IMR-90 (cell line): Measurements from ENCODE around the gene C3orf18. TPM values are rescaled to one million over a fixed set of nuclear protein-coding genes. Genes with fewer than 3 reads are reported as not detected.

Experiments used
- ATAC-seq: fragments of 200-7000 bp; cut with Tn5 transposase; 2 replicates; pipeline ENCODE4 v1.9.1; 2020; ENCODE audit warnings: low read depth, mild to moderate bottlenecking, moderate library complexity
- BruUV-seq: library from RNA; stranded (reverse); fragments of 400-500 nt; replicated peaks from 2 replicates; lab custom pipeline; 2021; lab: Mats Ljungman, UMichigan
- CTCF ChIA-PET: fragments of 300-600 bp; formaldehyde crosslinking; extraction: SDS; loops from one replicate; lab custom pipeline; 2021; ENCODE audit warnings: antibody characterized with exemption; lab: Yijun Ruan, JAX
- POLR2A ChIA-PET: fragments of 300-600 bp; sonication (Branson Sonifier 250); formaldehyde crosslinking; loops from one replicate; lab custom pipeline; 2022; ENCODE audit warnings: antibody characterized with exemption; ENCODE audit not compliant: unreplicated experiment; lab: Charles Lee
- DNase-seq: peaks from one replicate; pipeline ENCODE4 v3.0.0; 2013
- H2AFZ ChIP-seq: replicated peaks from 2 replicates; pipeline ENCODE3; 2013; ENCODE audit warnings: low read length, mild to moderate bottlenecking; ENCODE audit not compliant: poor library complexity
- H2AK5ac ChIP-seq: 2 replicates; pipeline ENCODE4 v1.6.1; 2013; ENCODE audit warnings: low read depth, low read length, inconsistent platforms
- H2AK9ac ChIP-seq: replicated peaks from 2 replicates; pipeline ENCODE3; 2013; ENCODE audit warnings: mild to moderate bottlenecking, low read depth, low read length, moderate library complexity; ENCODE audit not compliant: poor library complexity
- H2BK120ac ChIP-seq: 2 replicates; pipeline ENCODE4 v1.6.1; 2013; ENCODE audit warnings: low read depth, low read length, inconsistent platforms
- H2BK15ac ChIP-seq: 3 replicates; pipeline ENCODE4 v1.6.1; 2013; ENCODE audit warnings: low read depth, low read length, inconsistent platforms
- H2BK20ac ChIP-seq: 2 replicates; pipeline ENCODE4 v1.6.1; 2013; ENCODE audit warnings: low read depth, mild to moderate bottlenecking, inconsistent platforms, low read length, moderate library complexity
- H2BK5ac ChIP-seq: 2 replicates; pipeline ENCODE4 v1.6.1; 2013; ENCODE audit warnings: mild to moderate bottlenecking, low read depth, low read length, inconsistent platforms; ENCODE audit not compliant: poor library complexity, severe bottlenecking
- H3K14ac ChIP-seq: replicated peaks from 2 replicates; pipeline ENCODE4 v1.6.1; 2013; ENCODE audit warnings: low read depth, low read length, inconsistent platforms
- H3K18ac ChIP-seq: 2 replicates; pipeline ENCODE4 v1.6.1; 2013; ENCODE audit warnings: low read depth, low read length, control low read depth
- H3K23ac ChIP-seq: 2 replicates; pipeline ENCODE4 v1.6.1; 2013; ENCODE audit warnings: low read depth, low read length, inconsistent platforms
- H3K27ac ChIP-seq: 2 replicates; pipeline ENCODE4 v1.5.1; 2013; ENCODE audit warnings: mild to moderate bottlenecking, control low read depth, low read length; ENCODE audit not compliant: insufficient read depth
- H3K27me3 ChIP-seq: 2 replicates; pipeline ENCODE4 v1.6.1; 2013; ENCODE audit warnings: low read length; ENCODE audit not compliant: control insufficient read depth, insufficient read depth
- H3K36me3 ChIP-seq: 2 replicates; pipeline ENCODE4 v1.6.1; 2013; ENCODE audit warnings: low read length, mixed read lengths; ENCODE audit not compliant: control insufficient read depth, insufficient read depth
- H3K4ac ChIP-seq: 2 replicates; pipeline ENCODE4 v1.6.1; 2013; ENCODE audit warnings: low read depth, low read length, inconsistent platforms
- H3K4me1 ChIP-seq: 2 replicates; pipeline ENCODE4 v1.6.1; 2013; ENCODE audit warnings: low read length, mixed read lengths; ENCODE audit not compliant: control insufficient read depth, insufficient read depth
- H3K4me2 ChIP-seq: 2 replicates; pipeline ENCODE4 v1.6.1; 2013; ENCODE audit warnings: low read depth, mild to moderate bottlenecking, control low read depth, low read length, moderate library complexity
- H3K4me3 ChIP-seq: 2 replicates; pipeline ENCODE4 v1.5.1; 2013; ENCODE audit warnings: low read depth, mild to moderate bottlenecking, control low read depth, low read length, moderate library complexity; ENCODE audit not compliant: insufficient read depth
- H3K56ac ChIP-seq: 2 replicates; pipeline ENCODE4 v1.6.1; 2013; ENCODE audit warnings: low read length, inconsistent platforms; ENCODE audit not compliant: insufficient read depth; ENCODE audit errors: extremely low read depth
- H3K79me1 ChIP-seq, 2 experiments: 2 replicates each; pipeline ENCODE4 v1.6.1; 2013; ENCODE audit warnings: low read length in 2 of 2, inconsistent platforms in 1 of 2, low read depth in 1 of 2
- H3K9ac ChIP-seq: 2 replicates; pipeline ENCODE4 v1.6.1; 2013; ENCODE audit warnings: low read depth, low read length, control low read depth
- H3K9me1 ChIP-seq: 2 replicates; pipeline ENCODE4 v1.6.1; 2013; ENCODE audit warnings: low read length, inconsistent platforms; ENCODE audit not compliant: insufficient read depth
- H3K9me3 ChIP-seq: 2 replicates; pipeline ENCODE4 v1.6.1; 2013; ENCODE audit warnings: low read length; ENCODE audit not compliant: control insufficient read depth, insufficient read depth
- H4K20me1 ChIP-seq: 2 replicates; pipeline ENCODE4 v1.6.1; 2013; ENCODE audit warnings: low read length, inconsistent platforms; ENCODE audit not compliant: insufficient read depth
- H4K5ac ChIP-seq: 2 replicates; pipeline ENCODE4 v1.6.1; 2013; ENCODE audit warnings: mild to moderate bottlenecking, low read depth, low read length, control low read depth
- H4K8ac ChIP-seq, 2 experiments: 2 replicates each; pipeline ENCODE4 v1.6.1; 2013; ENCODE audit warnings: low read depth in 2 of 2, low read length in 2 of 2, control low read depth in 1 of 2, inconsistent platforms in 1 of 2
- H4K91ac ChIP-seq: 2 replicates; pipeline ENCODE4 v1.6.1; 2013; ENCODE audit warnings: low read depth, low read length, inconsistent platforms; ENCODE audit not compliant: insufficient read depth
- BHLHE40 ChIP-seq: fragments of 150-350 bp; IDR thresholded peaks from 2 replicates; pipeline ENCODE4 v1.6.1; 2016; ENCODE audit warnings: mild to moderate bottlenecking, low read depth, low read length
- CEBPB ChIP-seq: IDR thresholded peaks from 2 replicates; pipeline ENCODE4 v1.6.1; 2012; ENCODE audit warnings: low read depth, low read length, improper control_type of control experiment
- CHD1 ChIP-seq: IDR thresholded peaks from 2 replicates; pipeline ENCODE4 v1.6.1; 2012; ENCODE audit warnings: low read depth, low read length, improper control_type of control experiment
- CTCF ChIP-seq: conservative IDR thresholded peaks from 2 replicates; pipeline ENCODE4 v1.5.1; 2012; ENCODE audit warnings: mild to moderate bottlenecking, low read depth, low read length, improper control_type of control experiment
- ELK1 ChIP-seq: fragments of 150-350 bp; IDR thresholded peaks from 2 replicates; pipeline ENCODE4 v1.6.1; 2016; ENCODE audit warnings: low read depth, mild to moderate bottlenecking, low read length, moderate library complexity, borderline replicate concordance
- FOS ChIP-seq: fragments of 150-350 bp; IDR thresholded peaks from 2 replicates; pipeline ENCODE4 v1.6.1; 2016; ENCODE audit warnings: low read depth, low read length
- MAFK ChIP-seq: IDR thresholded peaks from 2 replicates; pipeline ENCODE4 v1.6.1; 2012; ENCODE audit warnings: low read depth, low read length, improper control_type of control experiment
- MAZ ChIP-seq: IDR thresholded peaks from 2 replicates; pipeline ENCODE4 v1.6.1; 2012; ENCODE audit warnings: low read depth, mild to moderate bottlenecking, low read length, improper control_type of control experiment, moderate library complexity, borderline replicate concordance
- MXI1 ChIP-seq: IDR thresholded peaks from 2 replicates; pipeline ENCODE4 v1.6.1; 2012; ENCODE audit warnings: low read depth, mild to moderate bottlenecking, low read length, moderate library complexity, borderline replicate concordance
- NFE2L2 ChIP-seq: fragments of 150-350 bp; IDR thresholded peaks from 2 replicates; pipeline ENCODE4 v1.6.1; 2016; ENCODE audit warnings: low read depth, mild to moderate bottlenecking, low read length
- POLR2A ChIP-seq: IDR thresholded peaks from 2 replicates; pipeline ENCODE4 v1.6.1; 2012; ENCODE audit warnings: mild to moderate bottlenecking, low read depth, low read length
- RAD21 ChIP-seq: IDR thresholded peaks from 2 replicates; pipeline ENCODE4 v1.6.1; 2012; ENCODE audit warnings: low read length, improper control_type of control experiment
- RCOR1 ChIP-seq: IDR thresholded peaks from 2 replicates; pipeline ENCODE4 v1.6.1; 2012; ENCODE audit warnings: mild to moderate bottlenecking, low read length, improper control_type of control experiment; ENCODE audit not compliant: insufficient replicate concordance
- RFX5 ChIP-seq: IDR thresholded peaks from 2 replicates; pipeline ENCODE4 v1.8.0; 2012; ENCODE audit warnings: low read depth, mild to moderate bottlenecking, low read length, moderate library complexity
- SMC3 ChIP-seq: fragments of 150-350 bp; IDR thresholded peaks from 2 replicates; pipeline ENCODE4 v1.6.1; 2016; ENCODE audit warnings: low read depth, mild to moderate bottlenecking, antibody characterized with exemption, low read length, moderate library complexity
- USF2 ChIP-seq: fragments of 150-350 bp; IDR thresholded peaks from 2 replicates; pipeline ENCODE4 v1.6.1; 2017; ENCODE audit warnings: mild to moderate bottlenecking, antibody characterized with exemption, low read length, low read depth
- WGBS, 2 experiments: methylation state at CpG; one replicate each; pipeline versions ENCODE4 v1.1.5 to v1.1.7; 2013; ENCODE audit warnings: missing lambda C conversion rate in 2 of 2; ENCODE audit not compliant: insufficient read length in 1 of 2; ENCODE audit errors: extremely low coverage in 2 of 2; 5-methylcytosine and 5-hydroxymethylcytosine counted together
- dilution Hi-C: fragments of 300-500 bp; cut with HindIII; formaldehyde crosslinking; loops from one replicate; pipeline ENCODE4 v1.14.3; 2018; ENCODE audit warnings: low sequenced_read_pairs; ENCODE audit not compliant: unreplicated experiment
- in situ Hi-C: fragments of 300-500 bp; cut with MboI; formaldehyde crosslinking; loops from 3 replicates; pipeline ENCODE4 v1.14.3; 2019; ENCODE audit warnings: low sequenced_read_pairs, inconsistent platforms, mixed read lengths
- intact Hi-C: fragments of 100-400 bp; cut with micrococcal nuclease; formaldehyde crosslinking; loops from 2 replicates; pipeline ENCODE4 v1.10.0; 2022
- polyA plus RNA-seq, 3 experiments: library from polyadenylated mRNA; depleted of rRNA; stranded (reverse); fragments of >200 nt; gene quantifications; 2 replicates each; pipeline ENCODE4 v1.2.3, GENCODE V29; 2012; ENCODE audit warnings: low replicate concordance in 1 of 3
- total RNA-seq: library from RNA; depleted of rRNA; stranded (reverse); fragments of >200 nt; gene quantifications from 2 replicates; pipeline ENCODE4 v1.2.3, GENCODE V29; 2012

C3orf18 gene
- total and polyA plus RNA-seq, 2 of the 4 experiments (the other 2 are of a cell fraction), result 6.8 to 10.6 TPM

- no peak overlapping the region for H3K14ac ChIP-seq
- H3K23ac ChIP-seq, result no peak overlapping the region
- dilution Hi-C loops, result no loop called here
- H3K27me3 ChIP-seq, result peaks cover 60% of the 10 kb centered on the region
- no peak overlapping the region for H3K4ac ChIP-seq
- no peak overlapping the region for H3K4me2 ChIP-seq
- no peak overlapping the region for H4K8ac ChIP-seq
- no peaks in the 10 kb centered on the region for H3K79me1 ChIP-seq
- no peak for ATAC-seq
- no peak overlapping the region for H2BK120ac ChIP-seq
- DNase-seq, result no peak
- in situ Hi-C loops, result no loop called here
- H2BK15ac ChIP-seq, result no peak overlapping the region
- H2AFZ ChIP-seq, result no peak overlapping the region
- no peak overlapping the region for H2AK5ac ChIP-seq
- no peak overlapping the region for H2BK20ac ChIP-seq
- no peak overlapping the region for H2AK9ac ChIP-seq
- TF ChIP-seq RAD21 (no peak), CTCF (no peak), RFX5 (no peak), NFE2L2 (no peak), ELK1 (no peak), MAZ (no peak), FOS (no peak), BHLHE40 (no peak), USF2 (no peak), POLR2A (no peak), CEBPB (no peak), MAFK (no peak), SMC3 (no peak), MXI1 (no peak), RCOR1 (no peak), CHD1 (no peak)
- H4K5ac ChIP-seq, result no peak overlapping the region
- H3K4me1 ChIP-seq, result no peaks in the 10 kb centered on the region
- H3K56ac ChIP-seq, result no peak overlapping the region
- H3K4me3 ChIP-seq, result no peak overlapping the region
- no peaks in the 10 kb centered on the region for H3K36me3 ChIP-seq
- no TSS peak for BruUV-seq
- H4K20me1 ChIP-seq, result no peaks in the 10 kb centered on the region
- H3K9me1 ChIP-seq, result no peaks in the 10 kb centered on the region
- CTCF ChIA-PET, result no interaction called here
- H3K9me3 ChIP-seq, result no peaks in the 10 kb centered on the region
- H4K91ac ChIP-seq, result no peak overlapping the region
- 66% methylated on average over 2 of the region's 4 CpGs; no CpG with 5 or more reads in 1 of the 2 experiments for WGBS, 2 experiments
- H2BK5ac ChIP-seq, result no peak overlapping the region
- H3K27ac ChIP-seq, result no peak overlapping the region
- POLR2A ChIA-PET, result no interaction called here
- H3K9ac ChIP-seq, result no peak overlapping the region
- H3K18ac ChIP-seq, result no peak overlapping the region
- intact Hi-C loops, result no loop called here
These were observed 51.1 kb downstream of the C3orf18 start for GRCh38 chr3:50516440-50516871.
